ENCODE results near the gene SGO2.
"Not testable (repeated sequence)": the region's sequence is repeated elsewhere in the genome, so short reads cannot be mapped to it uniquely, and the experiment has no call there.

SGO2 gene

GRCh38 chr2:200523604-200524003, 2.4 kb upstream of the SGO2 start:
- no peak for DNase-seq (ENCODE audit: low read depth in 2 of 2, low spot score in 1 of 2)

GRCh38 chr2:200525066-200525465, 941 bp upstream of the SGO2 start:
- DNase-seq (ENCODE audit: low read depth in 2 of 2, low spot score in 1 of 2), result no peak

- DNase-seq (ENCODE audit: low read depth in 2 of 2, low spot score in 1 of 2), result no peak
Observed at GRCh38 chr2:200525551-200525881, 491 bp upstream of the SGO2 start.

- no peak for DNase-seq (ENCODE audit: low read depth in 2 of 2, low spot score in 1 of 2)
Observed at GRCh38 chr2:200528228-200528627, 2.2 kb downstream of the SGO2 start.

GRCh38 chr2:200533754-200534153, 7.7 kb downstream of the SGO2 start:
- no peak for DNase-seq (ENCODE audit: low read depth in 2 of 2, low spot score in 1 of 2)

- DNase-seq (ENCODE audit: low read depth in 2 of 2, low spot score in 1 of 2), result no peak
Observed at GRCh38 chr2:200534572-200534971, 8.6 kb downstream of the SGO2 start.

GRCh38 chr2:200538139-200538538, 12.1 kb downstream of the SGO2 start:
- no peak for DNase-seq (ENCODE audit: low read depth in 2 of 2, low spot score in 1 of 2)

GRCh38 chr2:200540793-200541192, 14.8 kb downstream of the SGO2 start:
- no peak for DNase-seq (ENCODE audit: low read depth in 2 of 2, low spot score in 1 of 2)

- DNase-seq (ENCODE audit: low read depth in 2 of 2, low spot score in 1 of 2), result not testable (repeated sequence)
Observed at GRCh38 chr2:200566596-200566995, 40.6 kb downstream of the SGO2 start.

- no peak for DNase-seq (ENCODE audit: low read depth in 2 of 2, low spot score in 1 of 2)
Observed at GRCh38 chr2:200567932-200568331, 41.9 kb downstream of the SGO2 start.

GRCh38 chr2:200575957-200576356, 50.0 kb downstream of the SGO2 start:
- no peak for DNase-seq (ENCODE audit: low read depth in 2 of 2, low spot score in 1 of 2)

- no peak for DNase-seq (ENCODE audit: low read depth in 2 of 2, low spot score in 1 of 2)
Observed at GRCh38 chr2:200577027-200577426, 51.0 kb downstream of the SGO2 start.

GRCh38 chr2:200578778-200579177, 52.8 kb downstream of the SGO2 start:
- DNase-seq (ENCODE audit: low read depth in 2 of 2, low spot score in 1 of 2), result no peak

- DNase-seq (ENCODE audit: low read depth in 2 of 2, low spot score in 1 of 2), result no peak
Observed at GRCh38 chr2:200584639-200585038, 58.6 kb downstream of the SGO2 start.

- no peak for DNase-seq (ENCODE audit: low read depth in 2 of 2, low spot score in 1 of 2)
Observed at GRCh38 chr2:200585340-200585729, 59.3 kb downstream of the SGO2 start.

GRCh38 chr2:200585730-200586643, 60.0 kb downstream of the SGO2 start, which contains the start of gene AOX1:
TSS of gene AOX1 (plus strand) at chr2:200586014. CDS start at chr2:200586109, 95 bp downstream.
- DNase-seq (ENCODE audit: low read depth in 2 of 2, low spot score in 1 of 2), result no peak

GRCh38 chr2:200586644-200586975, 60.6 kb downstream of the SGO2 start:
- DNase-seq (ENCODE audit: low read depth in 2 of 2, low spot score in 1 of 2), result no peak

- DNase-seq (ENCODE audit: low read depth in 2 of 2, low spot score in 1 of 2), result no peak
Observed at GRCh38 chr2:200587007-200587616, 61.1 kb downstream of the SGO2 start.

GRCh38 chr2:200588076-200588678, 62.2 kb downstream of the SGO2 start:
- no peak for DNase-seq (ENCODE audit: low read depth in 2 of 2, low spot score in 1 of 2)

GRCh38 chr2:200590090-200590489, 64.1 kb downstream of the SGO2 start:
- no peak for DNase-seq (ENCODE audit: low read depth in 2 of 2, low spot score in 1 of 2)

- no peak for DNase-seq (ENCODE audit: low read depth in 2 of 2, low spot score in 1 of 2)
Observed at GRCh38 chr2:200591308-200591707, 65.3 kb downstream of the SGO2 start.

- DNase-seq (ENCODE audit: low read depth in 2 of 2, low spot score in 1 of 2), result no peak
Observed at GRCh38 chr2:200592406-200593075, 66.5 kb downstream of the SGO2 start.
